LNCaP clone FGC (cell line): ENCODE data around the gene SALL1.

Source experiments
- DNase-seq: peaks from one replicate; pipeline ENCODE4 v3.0.0-alpha.2; 2011; ENCODE audit warnings: low read depth
- H3K4me3 ChIP-seq: 2 replicates; pipeline ENCODE4 v1.5.1; 2011; ENCODE audit warnings: mild to moderate bottlenecking, low read depth, low read length, control low read depth
- CTCF ChIP-seq: IDR thresholded peaks from 2 replicates; pipeline ENCODE4 v1.5.1; 2012; ENCODE audit warnings: mild to moderate bottlenecking; ENCODE audit not compliant: control insufficient read depth, insufficient read depth; ENCODE audit errors: extremely low read depth

Gene SALL1

GRCh38 chr16:51134876-51135275 lies 16.2 kb downstream of the SALL1 start:
- TF ChIP-seq CTCF = no peak
- no peak overlapping the region for H3K4me3 ChIP-seq
- DNase-seq = no peak

- TF ChIP-seq CTCF = no peak
- no peak for DNase-seq
- no peak overlapping the region for H3K4me3 ChIP-seq
Observed at GRCh38 chr16:51134269-51134812, 16.7 kb downstream of the SALL1 start.

- H3K4me3 ChIP-seq = no peak overlapping the region
- no peak for TF ChIP-seq CTCF
- DNase-seq = no peak
Observed at GRCh38 chr16:51133688-51134087, 17.4 kb downstream of the SALL1 start.

- H3K4me3 ChIP-seq = no peak overlapping the region
- DNase-seq = no peak
- no peak for TF ChIP-seq CTCF
Observed at GRCh38 chr16:51133183-51133582, 17.9 kb downstream of the SALL1 start.

- no peak for TF ChIP-seq CTCF
- H3K4me3 ChIP-seq = no peak overlapping the region
- no peak for DNase-seq
Observed at GRCh38 chr16:51132490-51133115, 18.5 kb downstream of the SALL1 start.

- no peak overlapping the region for H3K4me3 ChIP-seq
- TF ChIP-seq CTCF = no peak
- no peak for DNase-seq
Observed at GRCh38 chr16:51131619-51132018, 19.5 kb downstream of the SALL1 start.

GRCh38 chr16:51129105-51129504 lies 22.0 kb downstream of the SALL1 start:
- H3K4me3 ChIP-seq = no peak overlapping the region
- no peak for DNase-seq
- no peak for TF ChIP-seq CTCF
